NCI-H748 (cell line): ENCODE measurements around the gene CNTNAP2.
A peak's percentile ranks its signal among the peaks of the same experiment; 100 is the strongest.

Experiments used
- DNase-seq: peaks from one replicate; lab custom pipeline; 2025; ENCODE audit not compliant: unreplicated experiment; lab: John Stamatoyannopoulos, UW

Gene CNTNAP2

DNA sequence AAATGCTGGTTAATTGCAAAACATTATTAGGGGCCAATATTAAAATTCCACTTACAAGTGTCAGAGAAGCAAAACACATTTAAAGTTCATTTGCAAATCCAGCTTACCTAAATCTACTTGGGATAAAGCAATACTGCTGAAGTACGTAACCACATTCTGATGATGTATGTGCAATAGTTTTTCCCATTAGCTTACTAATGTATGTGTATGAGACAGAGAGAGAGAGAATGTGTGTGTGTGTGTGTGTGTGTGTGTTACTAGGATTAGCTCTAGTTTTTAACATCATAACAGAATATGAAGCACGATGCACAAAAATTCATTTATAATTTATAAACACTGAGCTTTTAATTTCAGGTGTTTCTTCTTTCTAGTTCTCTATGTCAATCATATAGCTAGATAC is 1399.8 kb downstream of the CNTNAP2 start:
- DNase-seq: no peak

DNA sequence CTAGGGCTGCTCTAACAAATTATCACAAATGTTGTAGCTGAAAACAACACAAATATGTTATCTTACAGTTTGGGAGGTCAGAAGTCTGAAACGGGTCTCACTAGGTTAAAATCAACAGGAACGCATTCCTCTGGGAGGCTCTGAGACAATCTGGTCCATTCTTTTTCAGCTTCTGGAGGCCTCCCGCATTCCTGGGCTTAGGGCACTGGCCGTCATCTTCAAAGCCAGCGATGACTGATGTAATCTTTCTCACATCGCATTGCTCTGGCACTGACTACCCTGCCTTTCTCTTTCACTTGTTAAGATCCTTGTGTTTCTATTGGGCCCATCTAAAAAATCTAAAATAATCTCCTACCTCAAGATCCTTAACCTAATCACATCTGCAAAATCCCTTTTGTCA is 1402.5 kb downstream of the CNTNAP2 start:
- DNase-seq: no peak

GRCh38 chr7:147523056-147523455 is 1406.5 kb downstream of the CNTNAP2 start:
- DNase-seq: no peak

- DNase-seq: no peak
Observed at GRCh38 chr7:147524726-147525250, 1408.2 kb downstream of the CNTNAP2 start.

DNA sequence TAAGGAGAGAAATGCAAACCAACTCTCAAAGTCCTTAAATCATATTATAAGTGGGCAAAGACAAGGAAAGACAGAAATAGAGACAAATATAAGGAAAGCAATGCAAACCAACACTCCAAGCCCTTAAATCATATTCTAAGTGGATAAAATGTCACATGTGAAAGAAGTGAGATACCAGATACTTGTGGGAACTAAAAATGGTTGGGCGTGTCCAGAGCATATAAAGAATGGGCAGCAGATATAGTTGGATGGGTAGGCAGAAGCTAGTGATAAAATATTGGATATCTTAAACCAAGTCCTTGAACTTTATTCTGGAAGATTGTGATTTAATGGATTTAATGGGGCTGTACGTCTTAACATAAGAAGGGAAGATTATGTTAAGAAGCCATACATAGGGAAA is 1408.7 kb downstream of the CNTNAP2 start:
- DNase-seq: no peak

GRCh38 chr7:147535701-147536111 is 1419.1 kb downstream of the CNTNAP2 start:
- DNase-seq: no peak

GRCh38 chr7:147539685-147540084 is 1423.1 kb downstream of the CNTNAP2 start:
- no peak for DNase-seq

GRCh38 chr7:147540743-147541142 is 1424.1 kb downstream of the CNTNAP2 start:
- no peak for DNase-seq

GRCh38 chr7:147541261-147541660 is 1424.7 kb downstream of the CNTNAP2 start:
- no peak for DNase-seq

- DNase-seq: peak; percentile 71
Observed at GRCh38 chr7:147547252-147547897, 1430.8 kb downstream of the CNTNAP2 start.

DNA sequence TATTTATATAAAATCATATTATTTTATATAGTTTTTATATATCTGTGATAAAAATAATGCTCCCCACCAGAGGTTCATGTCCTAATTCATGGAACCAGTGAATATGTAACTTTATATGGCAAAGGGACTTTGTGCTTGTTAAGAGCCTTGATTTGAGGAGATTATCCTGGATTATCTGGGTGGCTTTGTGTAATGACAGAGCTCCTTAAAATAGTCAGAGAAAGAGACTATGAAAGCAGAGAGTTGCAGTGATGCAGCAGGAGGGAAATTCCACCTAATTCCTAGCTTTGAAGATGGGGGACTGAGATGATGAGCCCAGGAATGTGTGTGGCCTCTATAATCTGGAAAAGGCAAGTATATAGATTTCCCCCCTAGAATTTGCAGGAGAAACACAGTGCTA is 1439.7 kb downstream of the CNTNAP2 start:
- DNase-seq: no peak

- no peak for DNase-seq
Observed at GRCh38 chr7:147563669-147564068, 1447.1 kb downstream of the CNTNAP2 start.

GRCh38 chr7:147564786-147565476 is 1448.3 kb downstream of the CNTNAP2 start:
- DNase-seq: no peak

DNA sequence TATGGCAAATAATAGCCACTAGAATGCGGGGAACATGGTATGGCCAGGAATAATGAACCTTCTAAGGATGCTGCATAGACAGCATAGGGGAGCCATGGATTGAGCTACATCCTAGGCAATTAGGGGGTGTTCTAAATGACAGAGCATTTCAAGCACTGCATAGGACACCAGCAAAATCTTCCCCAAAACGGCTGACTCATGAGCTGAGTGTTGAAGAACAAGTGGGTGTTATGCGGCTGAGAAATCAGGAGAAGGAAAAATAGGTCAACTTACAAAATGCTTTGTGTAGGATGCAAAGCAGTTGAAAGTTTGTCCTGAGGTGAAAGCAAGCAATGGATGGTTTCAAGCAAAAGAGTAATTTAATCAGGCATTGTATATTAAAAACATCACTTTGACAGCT is 1450.4 kb downstream of the CNTNAP2 start:
- DNase-seq: no peak

GRCh38 chr7:147569116-147569913 is 1452.7 kb downstream of the CNTNAP2 start:
- peak; percentile 12 for DNase-seq

DNA sequence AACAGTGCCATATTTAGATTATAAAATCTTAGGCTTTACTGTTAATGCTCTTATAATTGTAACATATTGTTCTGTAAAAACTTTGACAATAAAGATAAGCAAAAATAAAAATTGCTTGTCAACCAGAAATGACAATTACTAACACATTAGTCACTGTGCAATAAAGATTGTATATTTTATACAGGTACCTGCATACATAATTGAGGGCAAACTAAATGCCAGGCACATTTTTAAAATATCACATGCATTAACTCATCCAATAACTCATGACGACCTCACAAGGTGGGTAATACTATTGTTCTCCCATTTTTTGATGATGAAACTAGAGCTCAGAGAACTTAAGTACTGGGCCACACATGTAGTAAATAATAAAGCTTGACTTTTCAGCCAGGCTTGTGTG is 1453.8 kb downstream of the CNTNAP2 start:
- DNase-seq: no peak

GRCh38 chr7:147571436-147572185 is 1455.0 kb downstream of the CNTNAP2 start:
- no peak for DNase-seq

DNA sequence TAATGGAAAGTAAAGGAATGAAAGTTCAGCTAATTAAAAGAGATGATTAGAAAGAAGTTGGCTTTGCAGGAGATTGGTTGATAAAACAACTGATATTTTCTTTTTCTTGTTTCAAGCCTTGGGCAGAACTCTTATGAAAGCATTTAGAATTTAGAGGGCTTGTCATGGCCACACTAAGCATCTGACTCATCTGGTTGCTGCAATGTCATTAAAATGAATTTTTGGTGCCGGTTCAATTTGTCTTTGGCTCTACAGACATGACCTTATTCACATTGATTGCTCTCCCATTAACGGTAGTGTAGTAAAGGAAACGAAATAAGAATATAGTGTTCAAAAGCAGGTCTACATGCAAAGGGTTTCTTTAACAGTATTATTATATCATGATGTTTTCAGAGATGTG is 1461.6 kb downstream of the CNTNAP2 start:
- DNase-seq: no peak

GRCh38 chr7:147579148-147579547 is 1462.5 kb downstream of the CNTNAP2 start:
- DNase-seq: peak; percentile 12

- DNase-seq: no peak
Observed at GRCh38 chr7:147584771-147585193, 1468.2 kb downstream of the CNTNAP2 start.

- DNase-seq: no peak
Observed at GRCh38 chr7:147586110-147586509, 1469.5 kb downstream of the CNTNAP2 start.
